GM18502 (cell line): ENCODE data around the gene TUBB6.

Source experiments
- ATAC-seq: cut with Tn5 transposase; IDR thresholded peaks from one replicate; pipeline ENCODE4 v1.9.1; 2021; ENCODE audit warnings: mild to moderate bottlenecking; ENCODE audit not compliant: unreplicated experiment, poor library complexity

Gene TUBB6

DNA sequence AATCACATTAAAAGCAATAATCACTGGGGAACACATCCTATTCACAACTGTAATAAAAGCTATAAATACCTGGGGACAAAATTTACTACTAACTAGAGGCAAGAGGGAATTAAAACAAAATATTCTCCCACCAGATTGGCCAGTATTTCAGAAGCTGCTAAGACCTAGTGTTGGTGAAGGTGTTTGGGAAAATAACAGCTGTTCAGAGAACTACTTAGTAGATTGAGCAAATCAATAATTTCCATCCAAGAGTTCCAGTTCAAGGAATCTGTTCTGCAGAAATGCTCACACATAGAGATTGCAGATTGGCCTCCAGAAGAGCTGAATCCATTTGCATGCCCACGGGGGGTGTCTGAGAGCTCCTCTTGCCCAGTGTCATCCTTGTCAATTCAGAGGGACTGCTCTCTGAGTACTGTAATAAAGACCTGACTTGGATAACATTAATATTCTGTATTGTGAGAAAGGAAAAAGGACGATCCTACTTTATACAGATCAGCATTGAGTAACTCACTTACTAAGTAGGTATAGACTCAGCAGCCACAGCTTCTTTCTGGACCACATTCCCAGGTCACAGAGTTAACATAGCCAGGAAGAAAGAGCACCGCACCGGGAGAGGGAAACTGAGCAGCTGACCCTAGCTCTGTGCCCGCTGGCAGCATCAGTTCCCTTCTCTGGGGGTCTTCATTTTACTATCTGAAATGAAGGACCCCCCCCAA, 5.6 kb downstream of the TUBB6 start:
- no peak for ATAC-seq

DNA sequence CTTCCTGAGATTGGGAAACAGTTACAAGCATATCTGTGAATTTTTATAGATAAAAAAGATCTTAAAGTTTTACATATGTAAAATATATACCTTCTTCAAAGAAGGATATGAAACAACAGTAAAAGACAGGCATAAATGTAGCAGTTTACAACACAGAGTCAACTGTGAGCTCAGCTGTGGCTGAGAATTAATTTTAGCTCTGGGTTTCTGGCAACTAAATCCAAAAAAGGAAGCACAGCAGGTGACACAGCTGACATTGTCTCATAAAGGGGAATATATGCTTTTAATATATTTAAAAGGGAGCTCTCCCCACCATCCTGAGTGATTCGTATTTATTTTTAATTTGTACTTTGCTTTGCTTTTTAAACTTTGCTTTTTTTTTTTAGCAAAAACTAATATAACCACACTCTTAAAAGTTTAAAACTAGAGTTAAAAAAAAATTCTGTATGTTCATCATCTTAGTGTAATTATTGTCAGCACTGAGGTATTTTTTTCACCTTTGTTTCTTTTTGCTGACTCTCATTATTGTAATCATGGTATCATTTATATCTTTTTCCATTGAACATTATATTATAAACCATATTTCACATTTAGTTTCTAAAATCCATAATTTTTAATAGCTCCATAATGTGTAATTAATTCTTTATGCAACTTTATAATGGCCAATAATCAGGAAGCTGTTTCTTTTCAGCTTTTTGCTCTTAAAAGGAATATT, 6.7 kb downstream of the TUBB6 start:
- peak; percentile 44 for ATAC-seq

DNA sequence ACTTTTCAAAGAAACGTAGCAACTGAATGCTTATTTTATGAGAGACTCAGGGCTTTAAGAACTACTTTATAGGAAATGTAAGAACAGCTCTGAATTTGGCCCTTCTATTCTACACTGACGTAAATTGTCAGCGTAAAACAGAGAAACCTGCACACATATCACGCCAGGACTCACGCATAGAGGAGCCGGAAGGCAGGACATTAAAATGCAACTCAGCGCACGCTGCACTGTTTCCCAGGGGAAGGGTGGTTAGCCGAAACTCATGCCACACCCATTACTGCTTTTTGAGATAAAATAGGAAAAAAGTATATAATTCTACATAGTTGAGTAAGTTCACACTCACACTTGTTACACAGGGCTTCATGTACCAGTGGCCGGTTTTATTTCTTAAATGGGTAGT, 7.4 kb downstream of the TUBB6 start:
- no peak for ATAC-seq

DNA sequence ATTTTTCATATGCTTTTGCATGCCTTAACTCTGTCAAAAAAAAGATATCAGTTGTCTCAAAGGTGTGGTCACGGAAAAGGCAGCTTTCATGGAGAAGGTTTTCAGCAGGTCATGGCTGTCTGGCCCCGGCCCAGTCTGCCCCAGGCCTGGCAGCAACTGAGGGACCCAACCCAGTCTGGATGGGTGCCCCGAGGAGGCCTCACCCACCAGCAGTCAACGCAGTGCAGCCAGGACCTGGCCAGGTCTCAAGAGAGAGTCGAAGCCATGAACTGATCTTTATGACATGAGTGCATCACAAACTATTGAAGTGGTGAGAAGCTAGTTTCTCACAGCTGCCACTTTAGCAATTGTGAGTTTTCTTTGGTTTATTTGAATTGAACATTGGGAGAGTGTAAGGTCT, 7.9 kb downstream of the TUBB6 start:
- no peak for ATAC-seq

DNA sequence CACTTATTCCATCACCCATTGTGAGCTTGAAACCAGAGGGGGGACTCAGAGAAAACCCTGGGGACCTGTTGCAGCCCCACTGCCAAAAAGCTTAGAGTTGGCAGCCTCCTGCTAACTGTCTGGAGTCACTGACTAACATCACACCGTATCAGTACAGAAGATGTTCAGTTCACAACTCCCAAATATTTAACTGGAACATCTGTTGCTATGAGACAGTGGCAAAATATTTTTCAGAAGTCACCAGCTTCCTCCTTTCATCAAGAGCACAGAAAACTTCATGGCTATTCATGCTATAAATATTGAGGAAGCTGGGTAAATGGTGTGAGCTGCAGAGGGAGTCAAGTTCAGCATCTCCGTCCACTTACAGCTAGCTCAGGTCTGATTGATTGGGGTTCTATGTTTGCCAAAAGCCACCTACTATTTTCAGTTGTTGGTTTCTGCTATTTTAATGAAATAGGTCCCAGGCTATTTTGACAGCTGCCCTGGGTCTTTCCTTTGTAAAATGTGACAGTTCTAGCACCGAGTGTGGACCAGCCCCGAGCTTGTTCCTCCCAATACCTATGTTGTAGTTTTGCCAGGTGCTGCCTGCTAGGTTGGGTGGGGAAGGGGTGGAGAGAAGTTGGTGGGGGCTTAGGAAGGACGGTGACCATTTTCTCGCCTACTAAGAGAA, 9.8 kb downstream of the TUBB6 start:
- no peak for ATAC-seq

DNA sequence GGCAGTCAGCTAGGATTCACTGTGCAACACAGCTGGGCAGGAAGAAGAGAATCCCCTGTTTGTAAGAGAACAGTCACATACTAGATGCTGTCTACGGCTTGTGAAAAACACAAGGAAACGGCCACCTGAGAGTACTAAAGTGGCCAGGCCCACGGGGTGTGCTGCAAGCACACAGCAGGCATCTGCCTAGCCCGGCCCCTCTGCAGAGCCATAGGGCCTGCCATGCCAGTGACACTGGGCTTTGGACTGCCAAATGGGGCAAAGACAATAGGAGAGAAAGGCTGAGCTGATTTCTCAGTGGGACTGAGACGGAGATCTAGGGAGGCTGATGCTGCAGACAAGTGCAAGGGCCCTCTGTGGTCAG, 10.3 kb downstream of the TUBB6 start:
- no peak for ATAC-seq

DNA sequence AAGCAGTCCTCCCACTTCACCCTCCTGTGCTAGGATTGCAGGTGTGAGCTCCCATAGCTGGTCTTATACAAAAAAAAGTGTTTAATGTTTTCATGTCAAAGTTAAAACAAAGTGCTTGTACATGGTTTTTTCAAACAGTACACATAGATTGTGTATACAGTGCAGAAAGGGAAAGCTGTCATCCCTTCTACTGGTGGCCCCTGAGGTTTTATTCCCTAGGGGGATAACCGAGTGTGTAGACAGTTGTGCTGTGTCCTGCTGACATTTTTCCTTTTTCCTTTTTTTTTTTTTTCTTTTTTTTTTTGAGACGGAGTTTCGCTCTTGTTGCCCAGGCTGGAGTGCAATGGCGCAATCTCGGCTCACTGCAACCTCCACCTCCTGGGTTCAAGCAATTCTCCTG, 10.8 kb downstream of the TUBB6 start:
- no peak for ATAC-seq

DNA sequence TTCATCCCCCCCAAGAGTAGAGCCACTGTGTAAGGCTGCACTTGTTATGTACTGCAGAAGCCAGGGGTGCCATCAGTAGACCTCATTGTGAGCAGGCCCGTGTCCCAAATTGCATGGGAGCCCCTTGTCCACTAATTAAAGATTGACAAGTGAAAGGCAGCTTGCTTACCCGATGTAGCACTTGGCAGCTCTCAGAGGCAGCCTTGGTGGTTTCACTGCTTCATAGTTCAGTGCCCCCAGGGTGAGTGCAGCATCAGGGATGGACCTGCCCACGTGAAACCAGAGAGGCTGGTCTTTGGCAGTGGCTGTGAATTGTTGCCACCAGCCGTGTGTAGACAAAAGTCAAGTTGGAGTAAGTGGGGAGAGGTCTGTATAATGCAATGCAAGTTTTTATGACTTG, 13.3 kb downstream of the TUBB6 start:
- ATAC-seq: peak; percentile 60

DNA sequence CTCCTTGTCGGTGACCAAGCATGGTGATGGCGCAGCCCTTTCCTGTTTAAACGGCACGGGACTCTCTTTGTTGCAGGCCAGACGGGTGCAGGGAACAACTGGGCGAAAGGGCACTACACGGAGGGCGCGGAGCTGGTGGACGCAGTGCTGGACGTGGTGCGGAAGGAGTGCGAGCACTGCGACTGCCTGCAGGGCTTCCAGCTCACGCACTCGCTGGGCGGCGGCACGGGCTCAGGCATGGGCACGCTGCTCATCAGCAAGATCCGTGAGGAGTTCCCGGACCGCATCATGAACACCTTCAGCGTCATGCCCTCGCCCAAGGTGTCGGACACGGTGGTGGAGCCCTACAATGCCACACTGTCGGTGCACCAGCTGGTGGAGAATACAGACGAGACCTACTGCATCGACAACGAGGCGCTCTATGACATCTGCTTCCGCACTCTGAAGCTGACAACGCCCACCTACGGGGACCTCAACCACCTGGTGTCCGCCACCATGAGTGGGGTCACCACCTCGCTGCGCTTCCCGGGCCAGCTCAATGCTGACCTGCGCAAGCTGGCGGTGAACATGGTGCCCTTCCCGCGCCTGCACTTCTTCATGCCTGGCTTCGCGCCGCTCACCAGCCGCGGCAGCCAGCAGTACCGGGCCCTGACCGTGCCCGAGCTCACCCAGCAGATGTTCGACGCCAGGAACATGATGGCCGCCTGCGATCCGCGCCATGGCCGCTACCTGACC, 17.1 kb downstream of the TUBB6 start:
- no peak for ATAC-seq

DNA sequence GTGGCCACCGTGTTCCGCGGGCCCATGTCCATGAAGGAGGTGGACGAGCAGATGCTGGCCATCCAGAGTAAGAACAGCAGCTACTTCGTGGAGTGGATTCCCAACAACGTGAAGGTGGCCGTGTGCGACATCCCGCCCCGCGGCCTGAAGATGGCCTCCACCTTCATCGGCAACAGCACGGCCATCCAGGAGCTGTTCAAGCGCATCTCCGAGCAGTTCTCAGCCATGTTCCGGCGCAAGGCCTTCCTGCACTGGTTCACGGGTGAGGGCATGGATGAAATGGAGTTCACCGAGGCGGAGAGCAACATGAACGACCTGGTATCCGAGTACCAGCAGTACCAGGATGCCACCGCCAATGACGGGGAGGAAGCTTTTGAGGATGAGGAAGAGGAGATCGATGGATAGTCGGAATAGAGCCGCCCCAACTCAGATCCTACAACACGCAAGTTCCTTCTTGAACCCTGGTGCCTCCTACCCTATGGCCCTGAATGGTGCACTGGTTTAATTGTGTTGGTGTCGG, 17.7 kb downstream of the TUBB6 start:
- no peak for ATAC-seq

DNA sequence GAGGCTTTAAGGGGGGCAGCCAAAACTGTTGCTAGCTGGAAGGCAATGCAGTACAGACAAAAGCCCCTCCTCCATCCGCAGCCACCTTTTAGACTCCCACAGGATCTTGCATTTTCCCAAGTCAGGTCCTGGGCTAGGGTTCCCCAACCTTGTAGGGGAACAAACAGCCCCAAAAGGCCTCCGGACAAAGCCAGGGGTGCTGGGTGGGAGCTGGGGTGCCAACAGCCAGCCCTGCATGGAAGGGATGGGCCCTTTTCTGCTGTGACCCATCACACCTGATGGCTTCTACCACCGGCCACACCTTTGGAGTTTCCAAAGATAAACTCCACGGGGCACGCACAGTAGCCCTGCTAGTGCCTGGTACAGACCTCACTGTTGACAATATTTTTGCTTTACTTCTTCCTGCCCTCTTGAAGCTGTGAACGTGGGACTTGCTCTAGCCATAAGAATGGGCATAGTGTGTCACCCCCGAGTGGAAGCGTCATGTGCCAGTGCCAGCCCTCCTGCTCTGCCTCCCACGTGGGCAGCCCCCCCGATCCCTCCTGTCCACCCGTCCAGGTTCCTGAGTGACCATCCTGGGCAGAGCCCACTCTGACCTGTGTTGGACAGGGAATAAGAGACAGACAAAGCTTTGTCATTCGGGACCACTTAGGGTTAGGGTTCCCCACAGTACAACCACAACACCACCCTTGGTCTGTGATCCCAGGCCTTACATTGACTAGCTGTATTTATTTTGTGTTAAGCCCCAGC, 18.8 kb downstream of the TUBB6 start:
- ATAC-seq: no peak

DNA sequence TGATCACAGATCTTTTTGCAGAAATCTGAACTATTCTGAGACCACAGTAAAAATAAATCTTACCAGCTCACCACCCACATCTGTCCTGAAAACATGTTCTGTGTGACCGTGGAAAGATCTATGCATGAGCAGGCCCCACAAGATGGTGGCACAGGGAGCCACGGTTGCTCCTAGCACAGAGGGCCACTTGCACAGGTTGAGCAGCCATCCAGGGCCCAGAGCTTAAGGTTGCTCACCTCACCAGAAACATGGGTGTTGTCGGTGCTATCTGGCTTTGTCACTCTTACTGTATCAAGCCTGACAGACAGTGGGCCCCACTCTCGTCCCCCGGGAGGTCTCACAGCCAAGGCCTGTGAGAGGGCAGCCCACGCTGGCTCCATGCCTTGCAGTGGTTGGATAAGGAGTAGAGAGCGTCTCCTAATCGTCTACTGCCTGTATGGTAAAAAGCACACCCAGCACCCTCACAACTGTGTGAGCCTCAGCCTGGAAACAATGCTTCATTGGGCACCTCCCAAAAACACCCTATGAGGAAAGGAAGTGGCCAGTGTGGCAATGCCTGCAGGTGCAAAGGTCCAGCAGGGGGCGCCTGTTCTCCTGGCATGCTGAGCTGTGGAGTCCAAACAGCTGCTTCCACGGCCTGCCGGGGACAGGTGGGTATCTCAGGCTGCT, 19.6 kb downstream of the TUBB6 start:
- peak; percentile 66 for ATAC-seq

DNA sequence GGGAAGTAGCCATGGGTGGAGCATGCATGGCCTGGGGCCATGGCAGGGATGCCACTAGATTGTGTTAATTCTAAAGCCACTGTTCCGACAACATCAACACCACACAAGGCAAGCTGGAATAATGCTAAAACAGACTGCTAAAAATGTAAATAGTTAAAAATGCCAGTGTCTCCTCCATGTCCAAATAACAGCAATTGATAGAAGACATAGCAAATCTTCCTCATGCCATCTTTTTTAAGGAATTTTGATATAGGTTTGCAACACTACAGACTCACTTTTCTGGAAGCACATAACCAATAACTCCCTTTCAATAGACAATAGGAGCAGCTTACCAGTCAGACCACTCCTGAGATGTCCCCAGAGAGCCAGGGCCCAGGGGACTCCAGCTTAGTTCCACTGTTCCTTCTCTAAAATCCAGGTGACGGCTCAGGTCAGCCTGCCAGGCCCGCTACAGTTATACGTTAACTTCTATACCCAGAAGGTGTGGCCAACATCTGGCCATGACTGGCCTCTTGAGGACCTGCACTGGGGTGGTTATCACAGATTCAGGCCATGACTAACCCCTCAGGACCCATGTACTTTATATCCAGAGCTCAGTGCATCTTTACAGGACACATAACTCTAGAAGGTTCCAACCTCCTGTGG, 20.3 kb downstream of the TUBB6 start:
- no peak for ATAC-seq

DNA sequence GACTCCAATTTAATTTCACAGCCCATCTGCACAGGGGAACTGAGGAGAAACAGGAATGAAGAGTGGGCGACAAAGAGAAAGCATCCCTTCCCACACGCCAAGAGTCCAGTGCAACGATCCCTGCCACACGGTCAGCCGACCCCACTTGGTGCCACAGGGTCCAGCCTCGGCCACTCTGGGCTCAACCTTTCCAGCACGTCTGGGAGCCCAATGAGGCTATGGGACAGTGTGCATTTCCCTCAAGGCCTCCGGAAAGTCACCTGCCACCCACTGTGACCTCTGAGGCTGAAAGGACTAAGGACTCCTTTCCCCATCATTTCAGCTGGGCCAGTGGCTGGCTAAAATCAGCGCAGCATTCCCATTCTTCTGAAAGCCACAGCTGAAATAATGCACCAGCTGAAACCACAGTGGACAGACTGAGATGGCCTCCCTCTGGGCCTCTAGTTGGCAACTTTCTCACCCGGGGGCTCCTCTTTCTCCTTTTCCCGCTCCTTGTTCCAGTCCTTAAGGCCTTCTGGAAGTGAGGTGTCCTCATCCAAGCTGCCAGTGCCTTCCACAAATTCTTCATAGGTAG, 21.2 kb downstream of the TUBB6 start:
- no peak for ATAC-seq

DNA sequence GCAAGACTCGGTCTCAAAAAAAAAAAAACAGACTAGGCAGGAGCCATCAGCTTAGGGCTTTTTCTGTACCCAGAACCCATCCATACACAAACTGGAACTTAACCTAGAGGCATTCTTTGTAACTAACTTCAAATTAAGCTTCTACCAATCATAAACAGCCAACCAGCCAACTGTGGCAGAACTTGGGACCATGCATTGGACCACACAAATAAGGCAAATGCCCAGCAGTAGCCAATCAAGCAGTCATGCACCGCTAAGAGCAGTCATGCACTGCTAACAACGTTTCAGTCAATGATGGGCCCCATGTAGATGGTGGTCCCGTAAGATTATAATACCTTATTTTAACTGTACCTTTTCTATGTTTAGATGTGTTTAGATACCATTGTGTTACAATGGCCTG, 22.7 kb downstream of the TUBB6 start:
- no peak for ATAC-seq

DNA sequence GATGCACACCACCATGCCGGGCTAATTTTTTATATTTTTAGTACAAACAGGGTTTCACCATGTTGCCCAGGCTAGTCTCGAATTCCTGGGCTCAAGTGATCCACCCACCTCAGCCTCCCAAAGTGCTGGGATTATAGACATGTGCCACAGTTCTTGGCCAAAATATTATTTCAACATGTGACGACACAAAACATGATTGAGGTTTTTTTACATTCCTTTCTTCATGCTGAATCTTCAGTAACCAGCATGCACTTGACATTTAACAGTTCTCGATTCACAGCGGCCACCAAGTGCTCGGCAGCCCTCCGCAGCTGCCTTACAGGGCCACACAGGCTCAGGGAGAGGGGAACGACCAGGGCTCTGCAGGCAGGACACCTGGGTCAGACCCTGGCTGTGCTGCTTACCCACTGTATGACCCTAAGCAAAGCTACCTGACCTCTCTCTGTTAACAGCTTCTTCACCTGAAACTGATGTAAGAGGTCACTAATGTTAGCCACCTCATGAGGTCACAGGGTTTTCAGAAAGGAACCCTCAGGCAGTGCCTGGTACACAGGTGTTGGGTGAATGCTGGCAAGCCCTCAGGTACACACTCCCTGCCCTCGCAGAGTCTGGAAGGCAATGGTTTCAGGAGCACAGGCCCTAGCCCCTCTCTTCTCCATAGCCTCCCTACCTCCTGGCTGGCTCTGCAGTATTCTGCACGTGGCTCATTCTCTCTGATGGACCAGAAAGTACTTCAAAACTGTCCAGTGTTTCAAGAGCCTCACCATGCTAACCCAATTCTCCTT, 25.7 kb downstream of the TUBB6 start:
- no peak for ATAC-seq

DNA sequence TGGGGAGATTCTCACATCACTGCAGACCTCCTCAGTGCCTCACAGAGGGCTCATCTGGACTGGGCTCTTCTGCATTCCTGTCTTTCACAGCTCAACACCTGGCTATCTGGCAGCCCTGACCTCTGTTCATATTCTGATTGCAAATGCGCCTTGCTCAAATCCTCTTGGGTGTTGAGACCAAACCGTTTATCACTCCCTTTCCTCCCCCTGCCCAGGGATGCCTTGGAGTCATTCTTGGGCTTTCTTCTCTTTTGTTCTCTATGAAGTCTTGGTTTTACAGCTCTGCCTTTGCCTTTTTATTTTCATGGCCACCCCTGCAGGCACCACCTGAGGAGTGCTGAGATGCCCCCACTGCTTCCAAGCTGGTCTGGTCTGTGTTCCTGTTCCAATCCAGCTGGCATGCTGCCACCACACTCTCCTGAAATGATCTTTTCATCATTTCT, 26.3 kb downstream of the TUBB6 start:
- no peak for ATAC-seq

DNA sequence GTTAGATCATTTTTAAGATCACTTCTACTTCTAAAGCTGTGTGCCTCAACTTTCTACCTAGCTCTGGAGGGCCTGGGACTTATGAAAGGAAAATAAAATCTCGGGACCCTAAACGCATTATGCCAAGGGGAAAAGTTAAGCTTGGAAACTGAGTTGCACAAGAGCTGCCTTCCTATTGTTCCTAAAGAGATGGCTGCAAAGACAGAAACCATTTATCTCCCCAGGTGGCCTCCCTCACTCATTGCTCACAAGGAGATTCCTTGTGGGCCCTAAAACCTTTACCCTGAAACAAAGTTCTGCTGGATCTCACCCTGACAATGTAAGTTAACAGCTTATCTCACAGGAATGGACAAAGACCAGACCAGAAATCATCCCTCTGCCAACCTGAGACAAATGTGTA, 26.8 kb downstream of the TUBB6 start:
- no peak for ATAC-seq
